SU-DHL-6 (cell line): ENCODE measurements around the gene SLC16A11.

Experiments used
- CTCF ChIP-seq: fragments of 200-600 bp; sonication (generic); IDR thresholded peaks from one replicate; pipeline ENCODE4 v1.5.1; 2017; ENCODE audit warnings: antibody characterized with exemption, mild to moderate bottlenecking, low read length, moderate library complexity; ENCODE audit not compliant: insufficient read depth, poor library complexity, severe bottlenecking
- EZH2phosphoT487 ChIP-seq: fragments of 200-600 bp; sonication (generic), shearing (Covaris generic); conservative IDR thresholded peaks from 2 replicates; pipeline ENCODE4 v1.6.1; 2018; ENCODE audit warnings: mild to moderate bottlenecking, antibody characterized with exemption, low read length, moderate library complexity, mixed read lengths

GRCh38 chr17:6997171-6997570 lies 46.7 kb downstream of the SLC16A11 start:
- TF ChIP-seq CTCF = no peak
- TF ChIP-seq EZH2phosphoT487 = no peak
